CD4-positive, alpha-beta T cell (primary cell): Measurements from ENCODE around the gene PMIS2. TPM values are rescaled to one million over a fixed set of nuclear protein-coding genes. Genes with fewer than 3 reads are reported as not detected.

Experiments used
- ATAC-seq: fragments of 200-7000 bp; cut with Tn5 transposase; one replicate; pipeline ENCODE4 v1.10.0; 2022; ENCODE audit warnings: mild to moderate bottlenecking; ENCODE audit not compliant: poor library complexity
- CTCF ChIA-PET: fragments of 350-600 bp; sonication (Branson Sonifier 250); formaldehyde crosslinking; loops from one replicate; lab custom pipeline; 2021; ENCODE audit warnings: antibody characterized with exemption, inconsistent platforms; lab: Charles Lee
- POLR2A ChIA-PET: fragments of 350-600 bp; sonication (Branson Sonifier 250); formaldehyde crosslinking; loops from one replicate; lab custom pipeline; 2021; ENCODE audit warnings: antibody characterized with exemption, inconsistent platforms; lab: Charles Lee
- DNase-seq, 14 experiments: peaks; one replicate each; pipeline ENCODE4 v3.0.0-alpha.2; 2013 to 2020; ENCODE audit warnings: mixed read lengths in 2 of 14
- H3K27ac ChIP-seq, 2 donors: one replicate each; pipeline versions ENCODE4 v1.5.1 to v1.7.0; 2013; ENCODE audit warnings: low read length in 2 of 2, low read depth in 1 of 2, mild to moderate bottlenecking in 1 of 2
- H3K27me3 ChIP-seq, 2 experiments: 1 replicate in 1 of 2; 2 replicates in 1 of 2; pipeline versions ENCODE4 v1.6.1 to v1.7.0; 2013; ENCODE audit warnings: low read length in 2 of 2, control low read depth in 1 of 2, mild to moderate bottlenecking in 1 of 2, moderate library complexity in 1 of 2; ENCODE audit not compliant: insufficient read depth in 2 of 2, control insufficient read depth in 1 of 2
- H3K36me3 ChIP-seq: one replicate; pipeline ENCODE4 v1.6.1; 2013; ENCODE audit warnings: low read length, control low read depth; ENCODE audit not compliant: insufficient read depth
- H3K4me1 ChIP-seq: one replicate; pipeline ENCODE4 v1.6.1; 2013; ENCODE audit warnings: low read length, control low read depth; ENCODE audit not compliant: insufficient read depth
- H3K4me3 ChIP-seq: one replicate; pipeline ENCODE4 v1.5.1; 2013; ENCODE audit warnings: mild to moderate bottlenecking, low read length, moderate library complexity
- H3K9me3 ChIP-seq, 2 experiments: 1 replicate in 1 of 2; 2 replicates in 1 of 2; pipeline versions ENCODE4 v1.6.1 to v1.7.0; 2013; ENCODE audit warnings: low read length in 2 of 2, mild to moderate bottlenecking in 2 of 2, control low read depth in 1 of 2, moderate library complexity in 1 of 2; ENCODE audit not compliant: control insufficient read depth in 1 of 2, insufficient read depth in 1 of 2
- H3K27ac Mint-ChIP-seq: one replicate; pipeline ENCODE4 v1.8.0; 2020; ENCODE audit warnings: mixed read lengths
- H3K27me3 Mint-ChIP-seq: one replicate; pipeline ENCODE4 v1.8.0; 2021; ENCODE audit warnings: mixed read lengths
- H3K36me3 Mint-ChIP-seq: one replicate; pipeline ENCODE4 v1.8.0; 2021; ENCODE audit warnings: low read depth, mixed read lengths
- H3K4me1 Mint-ChIP-seq: one replicate; pipeline ENCODE4 v1.8.0; 2021; ENCODE audit warnings: low read depth, mixed read lengths
- H3K4me3 Mint-ChIP-seq: one replicate; pipeline ENCODE4 v1.8.0; 2020; ENCODE audit warnings: mild to moderate bottlenecking, mixed read lengths
- H3K9me3 Mint-ChIP-seq: one replicate; pipeline ENCODE4 v1.8.0; 2020; ENCODE audit warnings: mixed read lengths
- intact Hi-C, 2 experiments: fragments of 100-400 bp; cut with DNase I in 1 of 2; cut with micrococcal nuclease in 1 of 2; formaldehyde crosslinking; loops; one replicate each; pipeline versions ENCODE4 v1.15.1 to v1.9.0; 2023 to 2025; cut with DNase I, micrococcal nuclease
- total RNA-seq, 174 experiments: library from RNA in 2 of 174; stranded (reverse) in 2 of 174; gene quantifications; one replicate each; pipeline ENCODE4 v1.2.3 and lab custom pipeline; 2021 to 2026
- TF ChIP-seq, protein P1 (sequence below): fragments of 200-600 bp; IDR thresholded peaks from one replicate; pipeline ENCODE4 v1.8.0; 2022; ENCODE audit warnings: antibody characterized with exemption, mild to moderate bottlenecking

PMIS2 gene
- total RNA-seq, 2 experiments from 2014 or later = not detected

DNA sequence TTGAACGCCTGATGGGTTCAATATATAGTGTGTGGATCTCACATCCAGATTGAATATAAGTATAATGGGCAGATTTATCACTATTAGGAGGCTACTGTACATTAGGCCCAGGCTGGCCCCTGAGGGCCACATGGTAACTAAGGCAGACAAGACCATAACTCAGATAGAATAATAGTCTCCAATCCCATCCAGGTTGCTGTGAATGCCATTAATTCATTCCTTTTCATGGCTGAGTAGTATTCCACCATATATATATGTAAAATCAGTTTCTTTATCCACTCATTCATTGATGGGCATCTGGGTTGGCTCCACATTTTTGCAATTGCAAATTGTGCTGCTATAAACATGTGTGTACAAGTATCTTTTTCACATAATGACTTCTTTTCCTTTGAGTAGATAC is 8.1 kb upstream of the PMIS2 start:
- Mint-ChIP-seq H3K4me3 (no peak overlapping the region), H3K9me3 (peaks cover 7% of the 10 kb centered on the region), H3K36me3 (peaks cover 4% of the 10 kb centered on the region), H3K27me3 (peaks cover 24% of the 10 kb centered on the region), H3K27ac (no peak overlapping the region), H3K4me1 (no peaks in the 10 kb centered on the region)
- no peak overlapping the region for H3K4me3 ChIP-seq
- intact Hi-C loops = no loop called here
- no peaks in the 10 kb centered on the region for H3K4me1 ChIP-seq
- ChIA-PET POLR2A (no interaction called here), CTCF (no interaction called here)
- DNase-seq (no peak), ATAC-seq (no peak)
- no peaks in the 10 kb centered on the region for H3K36me3 ChIP-seq
- TF ChIP-seq, protein P1, sequence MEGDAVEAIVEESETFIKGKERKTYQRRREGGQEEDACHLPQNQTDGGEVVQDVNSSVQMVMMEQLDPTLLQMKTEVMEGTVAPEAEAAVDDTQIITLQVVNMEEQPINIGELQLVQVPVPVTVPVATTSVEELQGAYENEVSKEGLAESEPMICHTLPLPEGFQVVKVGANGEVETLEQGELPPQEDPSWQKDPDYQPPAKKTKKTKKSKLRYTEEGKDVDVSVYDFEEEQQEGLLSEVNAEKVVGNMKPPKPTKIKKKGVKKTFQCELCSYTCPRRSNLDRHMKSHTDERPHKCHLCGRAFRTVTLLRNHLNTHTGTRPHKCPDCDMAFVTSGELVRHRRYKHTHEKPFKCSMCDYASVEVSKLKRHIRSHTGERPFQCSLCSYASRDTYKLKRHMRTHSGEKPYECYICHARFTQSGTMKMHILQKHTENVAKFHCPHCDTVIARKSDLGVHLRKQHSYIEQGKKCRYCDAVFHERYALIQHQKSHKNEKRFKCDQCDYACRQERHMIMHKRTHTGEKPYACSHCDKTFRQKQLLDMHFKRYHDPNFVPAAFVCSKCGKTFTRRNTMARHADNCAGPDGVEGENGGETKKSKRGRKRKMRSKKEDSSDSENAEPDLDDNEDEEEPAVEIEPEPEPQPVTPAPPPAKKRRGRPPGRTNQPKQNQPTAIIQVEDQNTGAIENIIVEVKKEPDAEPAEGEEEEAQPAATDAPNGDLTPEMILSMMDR = no peak
- peaks cover 22 to 29% of the 10 kb centered on the region in 2 experiments for H3K9me3 ChIP-seq
- no peak overlapping the region for H3K27ac ChIP-seq
- H3K27me3 ChIP-seq = peaks cover 4 to 6% of the 10 kb centered on the region in 2 experiments

DNA sequence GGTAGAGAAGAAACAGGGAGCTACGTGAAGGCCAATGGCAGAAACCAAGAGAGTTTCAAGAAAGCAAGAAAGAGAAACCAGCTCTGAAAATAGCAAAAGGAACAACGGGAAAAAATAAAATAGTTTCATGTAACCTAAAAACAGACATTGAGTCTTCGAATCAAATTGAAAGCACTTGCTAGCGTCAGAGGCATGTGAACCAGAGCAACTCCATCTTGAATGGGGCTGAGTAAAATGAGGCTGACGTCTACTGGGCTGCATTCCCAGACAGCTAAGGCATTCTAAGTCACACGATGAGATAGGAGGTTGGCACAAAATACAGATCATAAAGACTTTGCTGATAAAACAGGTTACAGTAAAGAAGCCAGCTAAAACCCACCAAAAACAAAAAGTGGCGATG is 7.3 kb upstream of the PMIS2 start:
- peaks cover 7% of the 10 kb centered on the region for H3K9me3 Mint-ChIP-seq
- ChIA-PET POLR2A (no interaction called here), CTCF (no interaction called here)
- Histone ChIP-seq H3K27ac (no peak overlapping the region), H3K4me1 (no peaks in the 10 kb centered on the region), H3K27me3 (peaks cover 4 to 6% of the 10 kb centered on the region in 2 experiments), H3K36me3 (no peaks in the 10 kb centered on the region), H3K9me3 (peaks cover 22 to 29% of the 10 kb centered on the region in 2 experiments), H3K4me3 (no peak overlapping the region)
- no peak for DNase-seq
- intact Hi-C loops = no loop called here
- H3K4me3 Mint-ChIP-seq = no peak overlapping the region
- peaks cover 17% of the 10 kb centered on the region for H3K27me3 Mint-ChIP-seq
- H3K36me3 Mint-ChIP-seq = peaks cover 4% of the 10 kb centered on the region
- ATAC-seq = no peak
- TF ChIP-seq, protein P1 = no peak
- H3K4me1 Mint-ChIP-seq = no peaks in the 10 kb centered on the region
- H3K27ac Mint-ChIP-seq = no peak overlapping the region

DNA sequence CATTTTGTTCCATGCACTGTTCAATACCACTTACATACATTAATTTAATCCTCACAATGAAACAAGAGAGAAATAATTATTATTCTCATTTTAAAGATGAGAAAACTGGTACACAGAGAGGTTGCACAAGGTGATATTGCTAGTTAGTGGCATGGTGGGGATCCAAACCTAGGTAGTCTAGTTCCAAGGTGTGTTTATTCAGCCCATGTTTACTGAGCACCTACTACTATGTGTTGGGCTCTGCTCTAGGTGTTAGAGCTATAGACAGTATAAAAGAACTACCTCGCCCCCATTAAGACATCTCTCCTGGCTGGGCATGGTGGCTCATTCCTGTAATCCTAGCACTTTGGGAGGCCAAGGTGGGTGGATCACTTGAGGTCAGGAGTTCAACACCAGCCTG is 3.2 kb upstream of the PMIS2 start:
- Mint-ChIP-seq H3K36me3 (peaks cover 2% of the 10 kb centered on the region), H3K9me3 (no peaks in the 10 kb centered on the region), H3K4me3 (no peak overlapping the region), H3K27me3 (peaks cover 35% of the 10 kb centered on the region), H3K4me1 (no peaks in the 10 kb centered on the region), H3K27ac (no peak overlapping the region)
- Histone ChIP-seq H3K9me3 (peaks cover 5 to 10% of the 10 kb centered on the region in 2 experiments), H3K4me3 (no peak overlapping the region), H3K27ac (no peak overlapping the region), H3K27me3 (peaks cover 3 to 6% of the 10 kb centered on the region in 2 experiments), H3K4me1 (no peaks in the 10 kb centered on the region), H3K36me3 (no peaks in the 10 kb centered on the region)
- intact Hi-C loops = no loop called here
- DNase-seq (no peak), ATAC-seq (no peak)
- CTCF ChIA-PET = no interaction called here
- TF ChIP-seq, protein P1 = no peak
- POLR2A ChIA-PET = no interaction called here
